Measurements from ENCODE around the gene PCDH9. TPM values are rescaled to one million over a fixed set of nuclear protein-coding genes. Genes with fewer than 3 reads are reported as not detected.

The PCDH9 gene
- total and polyA plus RNA-seq, 9 donors = 0.18 to 6.5 (median 1.3) TPM

DNA sequence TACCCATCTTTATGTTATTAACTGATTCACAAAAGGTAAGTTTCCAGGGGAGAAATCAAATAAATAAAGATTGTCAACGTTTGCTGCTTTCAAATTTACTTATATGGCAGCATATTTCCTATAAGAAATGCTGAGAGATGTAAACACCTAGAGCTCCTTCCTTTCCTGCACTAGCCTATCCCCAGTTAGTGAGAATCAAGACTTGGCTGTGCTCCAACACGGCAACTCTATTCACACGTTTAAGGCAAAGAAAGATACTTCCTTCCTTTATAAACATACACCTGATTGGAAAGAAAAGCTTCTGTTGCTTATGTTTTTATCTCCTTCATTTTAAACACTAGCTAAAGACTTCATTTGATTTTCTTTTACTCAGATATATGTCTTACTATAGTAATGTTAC, 107.0 kb downstream of the PCDH9 start:
- Histone ChIP-seq H3K4me3 (no peak overlapping the region), H3K27me3 (no peaks in the 10 kb centered on the region), H3K36me3 (no peaks in the 10 kb centered on the region), H3K9me3 (no peaks in the 10 kb centered on the region), H3K4me1 (ENCODE audit: insufficient read depth) (no peaks in the 10 kb centered on the region), H3K27ac (no peak overlapping the region)
- intact Hi-C loops (cut with DNase I) = no loop called here
- WGBS, 3 donors = 25 to 31% (median 30%) methylated on average over 3 of the region's 3 CpGs
- no peak for DNase-seq
- TF ChIP-seq POLR2A (IDR thresholded peaks at IDR 0.05) = no peak
- TF ChIP-seq, protein P1, sequence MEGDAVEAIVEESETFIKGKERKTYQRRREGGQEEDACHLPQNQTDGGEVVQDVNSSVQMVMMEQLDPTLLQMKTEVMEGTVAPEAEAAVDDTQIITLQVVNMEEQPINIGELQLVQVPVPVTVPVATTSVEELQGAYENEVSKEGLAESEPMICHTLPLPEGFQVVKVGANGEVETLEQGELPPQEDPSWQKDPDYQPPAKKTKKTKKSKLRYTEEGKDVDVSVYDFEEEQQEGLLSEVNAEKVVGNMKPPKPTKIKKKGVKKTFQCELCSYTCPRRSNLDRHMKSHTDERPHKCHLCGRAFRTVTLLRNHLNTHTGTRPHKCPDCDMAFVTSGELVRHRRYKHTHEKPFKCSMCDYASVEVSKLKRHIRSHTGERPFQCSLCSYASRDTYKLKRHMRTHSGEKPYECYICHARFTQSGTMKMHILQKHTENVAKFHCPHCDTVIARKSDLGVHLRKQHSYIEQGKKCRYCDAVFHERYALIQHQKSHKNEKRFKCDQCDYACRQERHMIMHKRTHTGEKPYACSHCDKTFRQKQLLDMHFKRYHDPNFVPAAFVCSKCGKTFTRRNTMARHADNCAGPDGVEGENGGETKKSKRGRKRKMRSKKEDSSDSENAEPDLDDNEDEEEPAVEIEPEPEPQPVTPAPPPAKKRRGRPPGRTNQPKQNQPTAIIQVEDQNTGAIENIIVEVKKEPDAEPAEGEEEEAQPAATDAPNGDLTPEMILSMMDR (IDR thresholded peaks at IDR 0.05) = no peak
- TF ChIP-seq EP300 (IDR thresholded peaks at IDR 0.05) = no peak

DNA sequence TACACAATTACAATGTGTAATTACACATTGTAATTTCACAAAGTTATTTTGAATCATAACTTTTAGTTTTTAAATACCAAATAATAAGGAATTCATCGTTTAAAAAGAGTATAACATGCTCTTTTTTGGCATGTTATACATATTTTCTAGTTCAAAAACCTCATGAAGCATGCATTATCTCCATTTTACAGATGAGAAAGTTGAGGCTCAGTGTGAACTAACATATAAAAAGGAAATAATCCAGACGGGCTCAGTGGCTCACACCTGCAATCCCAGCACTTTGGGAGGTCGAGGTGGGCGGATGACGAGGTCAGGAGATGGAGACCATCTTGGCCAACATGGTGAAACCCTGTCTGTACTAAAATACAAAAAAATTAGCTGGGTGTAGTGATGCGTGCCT, 107.9 kb downstream of the PCDH9 start:
- H3K27ac ChIP-seq = no peak overlapping the region
- WGBS, 3 donors = 64 to 79% (median 75%) methylated on average over 6 of the region's 6 CpGs
- TF ChIP-seq POLR2A (IDR thresholded peaks at IDR 0.05) (no peak), EP300 (IDR thresholded peaks at IDR 0.05) (no peak)
- TF ChIP-seq, protein P1 (IDR thresholded peaks at IDR 0.05) = no peak
- no peaks in the 10 kb centered on the region for H3K36me3 ChIP-seq
- no peaks in the 10 kb centered on the region for H3K9me3 ChIP-seq
- H3K27me3 ChIP-seq = no peaks in the 10 kb centered on the region
- intact Hi-C loops (cut with DNase I) = no loop called here
- H3K4me1 ChIP-seq (ENCODE audit: insufficient read depth) = no peaks in the 10 kb centered on the region
- H3K4me3 ChIP-seq = no peak overlapping the region
- no peak for DNase-seq

DNA sequence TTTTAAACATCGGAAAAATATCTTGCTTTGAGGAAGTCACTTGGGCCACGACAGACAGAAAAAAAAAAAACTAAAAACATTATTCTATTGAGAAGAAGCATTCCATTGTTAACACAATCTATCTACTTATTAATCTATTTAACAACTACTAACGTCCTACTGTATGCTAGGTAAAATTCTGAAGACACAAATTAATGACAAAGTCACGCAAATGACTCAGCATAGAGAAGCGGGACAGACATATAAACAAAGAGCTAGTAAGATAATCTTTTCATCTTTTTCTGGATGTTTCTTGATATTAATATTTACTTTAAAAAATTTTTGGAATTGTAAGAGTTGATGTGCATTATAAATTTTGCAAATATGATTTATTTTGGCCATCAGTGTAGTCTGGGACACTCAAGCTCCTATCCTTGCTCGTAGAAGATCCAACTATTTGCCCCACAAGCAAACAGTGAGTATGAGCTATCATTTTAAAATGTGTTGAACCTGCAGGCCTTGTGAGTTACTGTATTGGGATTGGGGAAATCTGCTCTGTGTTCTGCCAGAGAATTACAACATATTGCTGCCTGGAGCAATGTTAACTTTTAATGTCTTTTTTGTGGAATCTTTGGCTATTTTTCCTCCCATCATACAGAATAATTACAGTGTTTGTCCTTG, 109.1 kb downstream of the PCDH9 start:
- DNase-seq = no peak
- Histone ChIP-seq H3K27ac (no peak overlapping the region), H3K36me3 (no peaks in the 10 kb centered on the region), H3K27me3 (no peaks in the 10 kb centered on the region), H3K4me3 (no peak overlapping the region), H3K4me1 (ENCODE audit: insufficient read depth) (no peaks in the 10 kb centered on the region), H3K9me3 (no peaks in the 10 kb centered on the region)
- 82 to 86% (median 86%) methylated on average over 6 of the region's 6 CpGs for WGBS, 3 donors
- TF ChIP-seq EP300 (IDR thresholded peaks at IDR 0.05) = no peak
- TF ChIP-seq POLR2A (IDR thresholded peaks at IDR 0.05) = no peak
- TF ChIP-seq, protein P1 (IDR thresholded peaks at IDR 0.05) = no peak
- intact Hi-C loops (cut with DNase I) = no loop called here

DNA sequence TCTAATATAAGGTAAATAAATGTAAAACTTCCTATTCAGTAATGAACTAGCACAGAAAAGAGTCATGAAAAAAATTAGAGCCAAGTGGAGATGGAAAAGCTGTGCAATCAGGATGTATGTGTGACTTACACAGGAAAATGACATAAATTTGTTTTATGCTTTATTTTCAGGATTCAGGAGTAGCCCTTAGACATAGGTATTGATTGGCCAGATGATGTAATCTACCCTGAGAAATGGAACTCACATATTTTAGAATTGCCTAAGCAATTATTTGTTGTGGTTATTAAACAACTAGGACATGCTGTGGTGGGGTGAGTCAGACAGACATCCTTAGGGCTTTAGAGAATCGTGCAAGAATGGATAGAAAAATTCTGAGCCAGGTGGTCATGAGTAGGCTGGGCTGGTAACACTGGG, 110.6 kb downstream of the PCDH9 start:
- Histone ChIP-seq H3K36me3 (no peaks in the 10 kb centered on the region), H3K27me3 (no peaks in the 10 kb centered on the region), H3K27ac (no peak overlapping the region), H3K4me3 (no peak overlapping the region), H3K4me1 (ENCODE audit: insufficient read depth) (no peaks in the 10 kb centered on the region), H3K9me3 (no peaks in the 10 kb centered on the region)
- intact Hi-C loops (cut with DNase I) = no loop called here
- no peak for DNase-seq
- 22 to 39% (median 23%) methylated on average over 1 of the region's 1 CpG for WGBS, 3 donors
- TF ChIP-seq, protein P1 (IDR thresholded peaks at IDR 0.05) = no peak
- TF ChIP-seq EP300 (IDR thresholded peaks at IDR 0.05) (no peak), POLR2A (IDR thresholded peaks at IDR 0.05) (no peak)
